Measurements from ENCODE around the gene CAMK2A. TPM values are rescaled to one million over a fixed set of nuclear protein-coding genes. Genes with fewer than 3 reads are reported as not detected.

The CAMK2A gene
- total RNA-seq, 1 experiment from 2014 or later: 0.13 TPM

DNA sequence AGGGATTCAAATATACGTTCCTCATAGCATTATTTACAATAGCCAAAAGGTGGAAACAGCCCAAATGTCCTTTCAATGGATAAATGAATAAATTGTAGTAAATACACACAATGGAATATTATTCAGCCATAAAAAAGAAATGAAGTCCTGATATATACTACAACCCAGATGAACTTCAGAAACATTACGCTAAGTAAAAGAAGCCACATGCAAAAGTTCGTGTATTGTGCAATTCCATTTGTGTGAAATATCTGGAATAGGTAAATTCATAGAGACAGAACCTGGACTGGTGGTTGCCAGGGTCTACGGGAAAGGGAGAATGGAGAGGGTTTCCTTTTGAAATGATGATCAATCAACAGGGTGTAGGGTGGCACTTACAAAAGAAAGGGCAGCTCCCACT, 25.7 kb upstream of the CAMK2A start:
- peaks cover 39% of the 10 kb centered on the region for H3K4me1 ChIP-seq (replicated peaks; ENCODE audit: insufficient read depth)
- no peaks in the 10 kb centered on the region for H3K9me3 ChIP-seq (ENCODE audit: insufficient read depth, low read depth)
- H3K36me3 ChIP-seq (ENCODE audit: low read depth): no peaks in the 10 kb centered on the region
- intact Hi-C loops (cut with micrococcal nuclease; ENCODE audit: unreplicated experiment): no loop called here
- H2AFZ ChIP-seq: no peak overlapping the region
- H3K4me2 ChIP-seq: no peak overlapping the region
- POLR2A ChIA-PET (ENCODE audit: unreplicated experiment): no interaction called here
- H3K9me2 ChIP-seq (ENCODE audit: insufficient read depth): no peaks in the 10 kb centered on the region
- H3K79me2 ChIP-seq (ENCODE audit: low read depth): no peaks in the 10 kb centered on the region
- H3K4me3 ChIP-seq: no peak overlapping the region
- CTCF ChIA-PET: no interaction called here
- H4K20me1 ChIP-seq (ENCODE audit: insufficient read depth): no peaks in the 10 kb centered on the region
- no peak for TF ChIP-seq EZH2 (IDR thresholded peaks at IDR 0.05; ENCODE audit: low read depth)
- TF ChIP-seq, protein P1, sequence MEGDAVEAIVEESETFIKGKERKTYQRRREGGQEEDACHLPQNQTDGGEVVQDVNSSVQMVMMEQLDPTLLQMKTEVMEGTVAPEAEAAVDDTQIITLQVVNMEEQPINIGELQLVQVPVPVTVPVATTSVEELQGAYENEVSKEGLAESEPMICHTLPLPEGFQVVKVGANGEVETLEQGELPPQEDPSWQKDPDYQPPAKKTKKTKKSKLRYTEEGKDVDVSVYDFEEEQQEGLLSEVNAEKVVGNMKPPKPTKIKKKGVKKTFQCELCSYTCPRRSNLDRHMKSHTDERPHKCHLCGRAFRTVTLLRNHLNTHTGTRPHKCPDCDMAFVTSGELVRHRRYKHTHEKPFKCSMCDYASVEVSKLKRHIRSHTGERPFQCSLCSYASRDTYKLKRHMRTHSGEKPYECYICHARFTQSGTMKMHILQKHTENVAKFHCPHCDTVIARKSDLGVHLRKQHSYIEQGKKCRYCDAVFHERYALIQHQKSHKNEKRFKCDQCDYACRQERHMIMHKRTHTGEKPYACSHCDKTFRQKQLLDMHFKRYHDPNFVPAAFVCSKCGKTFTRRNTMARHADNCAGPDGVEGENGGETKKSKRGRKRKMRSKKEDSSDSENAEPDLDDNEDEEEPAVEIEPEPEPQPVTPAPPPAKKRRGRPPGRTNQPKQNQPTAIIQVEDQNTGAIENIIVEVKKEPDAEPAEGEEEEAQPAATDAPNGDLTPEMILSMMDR (conservative IDR thresholded peaks at IDR 0.05): no peak
- no peaks in the 10 kb centered on the region for H3K27me3 ChIP-seq (ENCODE audit: insufficient read depth, low read depth)
- no peak for DNase-seq
- no peak overlapping the region for H3K27ac ChIP-seq
- H3F3A ChIP-seq (ENCODE audit: insufficient read depth, low read depth): peaks cover 32% of the 10 kb centered on the region
- no TSS peak for BruUV-seq (replicated peaks)

DNA sequence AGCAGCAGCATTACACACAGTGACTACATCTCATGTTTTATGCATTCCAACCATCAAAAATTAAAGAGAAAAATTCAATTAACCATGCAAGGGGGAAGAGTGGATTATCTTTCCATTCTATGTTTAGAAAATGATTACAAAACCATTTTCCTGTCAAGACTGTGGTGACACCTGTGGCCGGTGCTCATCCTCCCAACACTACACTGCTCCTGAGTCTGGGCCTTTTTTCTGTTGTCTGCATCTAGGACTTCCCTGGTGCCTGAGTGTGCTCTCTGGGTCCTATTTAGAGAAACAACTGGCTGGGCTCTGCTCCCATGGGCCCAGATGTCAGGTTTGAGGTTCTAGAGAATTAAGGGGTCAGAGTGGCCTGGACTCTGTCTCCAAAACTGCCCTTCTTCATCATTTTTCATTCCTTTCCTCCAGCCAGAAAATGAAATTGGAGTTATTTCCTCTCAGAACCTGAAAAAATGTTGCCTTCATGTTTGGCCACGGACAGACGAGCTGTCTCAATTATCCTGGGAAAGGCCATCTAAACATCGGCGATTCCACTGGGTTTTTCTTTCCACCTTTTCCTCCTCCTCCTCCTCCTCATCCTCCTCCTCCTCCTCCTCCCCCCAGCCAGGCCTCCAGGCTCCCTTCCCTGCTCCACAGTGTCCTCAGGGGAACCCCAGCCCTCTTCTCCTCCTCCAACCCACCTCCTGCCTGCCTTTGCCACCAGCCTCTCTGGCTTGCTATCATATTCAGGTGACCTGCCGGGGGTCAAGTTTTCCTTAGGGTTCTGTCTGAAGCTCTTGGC, 24.5 kb upstream of the CAMK2A start:
- CTCF ChIA-PET: no interaction called here
- no peak overlapping the region for H3K4me2 ChIP-seq
- no peaks in the 10 kb centered on the region for H3K79me2 ChIP-seq (ENCODE audit: low read depth)
- peaks cover 30% of the 10 kb centered on the region for H3K4me1 ChIP-seq (replicated peaks; ENCODE audit: insufficient read depth)
- H3K27ac ChIP-seq: no peak overlapping the region
- no TSS peak for BruUV-seq (replicated peaks)
- no peaks in the 10 kb centered on the region for H3K9me2 ChIP-seq (ENCODE audit: insufficient read depth)
- TF ChIP-seq, protein P1 (conservative IDR thresholded peaks at IDR 0.05): no peak
- TF ChIP-seq EZH2 (IDR thresholded peaks at IDR 0.05; ENCODE audit: low read depth): no peak
- intact Hi-C loops (cut with micrococcal nuclease; ENCODE audit: unreplicated experiment): no loop called here
- POLR2A ChIA-PET (ENCODE audit: unreplicated experiment): no interaction called here
- H3K9me3 ChIP-seq (ENCODE audit: insufficient read depth, low read depth): no peaks in the 10 kb centered on the region
- no peaks in the 10 kb centered on the region for H3K27me3 ChIP-seq (ENCODE audit: insufficient read depth, low read depth)
- no peaks in the 10 kb centered on the region for H4K20me1 ChIP-seq (ENCODE audit: insufficient read depth)
- no peak for DNase-seq
- no peaks in the 10 kb centered on the region for H3K36me3 ChIP-seq (ENCODE audit: low read depth)
- H3K4me3 ChIP-seq: no peak overlapping the region
- peaks cover 23% of the 10 kb centered on the region for H3F3A ChIP-seq (ENCODE audit: insufficient read depth, low read depth)
- no peak overlapping the region for H2AFZ ChIP-seq

DNA sequence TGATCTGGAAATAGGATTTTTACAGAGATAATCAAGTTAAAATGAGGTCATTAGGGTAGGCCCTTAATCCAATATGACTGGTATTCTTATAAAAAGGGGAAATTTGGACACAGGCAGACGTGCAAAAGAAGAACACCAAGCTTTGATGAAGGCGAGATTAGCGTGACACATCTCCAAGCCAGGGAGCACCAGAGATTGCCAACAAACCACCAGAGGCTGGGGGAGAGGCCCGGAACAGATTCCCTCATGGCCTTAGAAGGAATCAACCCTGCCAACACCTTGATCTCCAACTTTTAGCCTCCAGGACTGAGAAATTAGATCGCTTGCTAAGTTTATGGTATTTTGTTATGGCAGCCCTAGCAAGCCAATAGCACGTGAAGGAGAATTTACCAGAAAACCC, 23.9 kb upstream of the CAMK2A start:
- H3K9me3 ChIP-seq (ENCODE audit: insufficient read depth, low read depth): no peaks in the 10 kb centered on the region
- no TSS peak for BruUV-seq (replicated peaks)
- no peaks in the 10 kb centered on the region for H3K36me3 ChIP-seq (ENCODE audit: low read depth)
- TF ChIP-seq EZH2 (IDR thresholded peaks at IDR 0.05; ENCODE audit: low read depth): no peak
- TF ChIP-seq, protein P1 (conservative IDR thresholded peaks at IDR 0.05): no peak
- H3K4me2 ChIP-seq: no peak overlapping the region
- no peaks in the 10 kb centered on the region for H3K9me2 ChIP-seq (ENCODE audit: insufficient read depth)
- peaks cover 23% of the 10 kb centered on the region for H3K4me1 ChIP-seq (replicated peaks; ENCODE audit: insufficient read depth)
- H3K79me2 ChIP-seq (ENCODE audit: low read depth): no peaks in the 10 kb centered on the region
- H3K4me3 ChIP-seq: no peak overlapping the region
- intact Hi-C loops (cut with micrococcal nuclease; ENCODE audit: unreplicated experiment): no loop called here
- ChIA-PET POLR2A (ENCODE audit: unreplicated experiment) (no interaction called here), CTCF (no interaction called here)
- no peaks in the 10 kb centered on the region for H4K20me1 ChIP-seq (ENCODE audit: insufficient read depth)
- H3K27me3 ChIP-seq (ENCODE audit: insufficient read depth, low read depth): no peaks in the 10 kb centered on the region
- no peak overlapping the region for H3K27ac ChIP-seq
- H3F3A ChIP-seq (ENCODE audit: insufficient read depth, low read depth): peaks cover 21% of the 10 kb centered on the region
- no peak for DNase-seq
- H2AFZ ChIP-seq: no peak overlapping the region
